Neuron (in vitro differentiated cells): ENCODE measurements around the gene GPC3.
"Not testable (repeated sequence)": the region's sequence is repeated elsewhere in the genome, so short reads cannot be mapped to it uniquely, and the experiment has no call there.

Experiments
- H2AFZ ChIP-seq: one replicate; pipeline ENCODE4 v1.6.1; 2013; ENCODE audit warnings: low read depth, mild to moderate bottlenecking, inconsistent platforms, low read length, moderate library complexity
- H3K27me3 ChIP-seq: one replicate; pipeline ENCODE4 v1.6.1; 2013; ENCODE audit warnings: low read length; ENCODE audit not compliant: insufficient read depth
- H3K36me3 ChIP-seq: one replicate; pipeline ENCODE4 v1.6.1; 2013; ENCODE audit warnings: low read length; ENCODE audit not compliant: insufficient read depth
- H3K4me1 ChIP-seq: one replicate; pipeline ENCODE4 v1.6.1; 2013; ENCODE audit warnings: low read length; ENCODE audit not compliant: insufficient read depth
- H3K4me3 ChIP-seq: 2 replicates; pipeline ENCODE4 v1.5.1; 2013; ENCODE audit warnings: mild to moderate bottlenecking, low read length, moderate library complexity
- H3K9me3 ChIP-seq: one replicate; pipeline ENCODE4 v1.6.1; 2013; ENCODE audit warnings: low read length

The GPC3 gene

DNA sequence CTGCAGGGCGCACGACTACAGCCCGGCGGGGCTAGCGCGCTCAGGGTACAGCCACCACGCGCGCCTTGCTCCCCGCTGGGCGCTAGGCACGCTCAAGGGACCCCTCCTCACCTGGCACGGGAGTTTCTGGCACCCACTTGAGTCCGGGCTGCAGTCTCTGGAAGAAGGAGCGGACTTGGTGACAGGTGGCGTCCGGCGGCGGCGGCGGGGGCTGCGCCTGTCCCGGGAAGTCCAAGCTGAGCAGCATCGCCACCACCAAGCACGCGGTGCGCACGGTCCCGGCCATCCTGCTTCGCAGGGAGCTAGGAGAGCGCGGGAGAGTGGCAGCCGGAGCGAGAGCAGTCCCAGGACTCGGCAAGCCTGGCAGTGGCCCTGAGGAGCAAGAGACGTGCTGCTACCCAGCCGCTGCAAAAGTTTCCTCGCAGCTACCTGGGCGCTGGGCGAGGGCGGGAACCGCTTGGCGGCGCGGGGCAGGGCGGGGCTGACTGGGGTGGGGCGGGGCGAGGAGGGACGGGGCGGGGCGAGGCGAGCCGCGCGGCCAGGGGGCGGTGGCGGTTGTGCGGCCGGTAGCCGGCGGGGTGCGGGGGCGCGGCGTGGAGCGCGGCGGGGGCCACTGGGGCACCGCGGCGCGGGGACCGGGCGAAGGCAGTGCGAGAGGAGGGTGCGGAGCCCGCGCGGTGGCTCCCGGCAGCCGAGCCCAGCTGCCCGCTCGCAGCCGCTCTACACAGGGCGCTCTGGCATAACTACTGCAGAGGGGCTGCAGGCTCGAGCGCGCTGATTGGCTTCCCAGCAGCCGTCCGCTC is at the start of gene GPC3:
Gene GPC3, minus strand, starts transcription at position 431 of the 803 bp plus-strand sequence.
- H3K4me1 ChIP-seq, result peaks cover 15% of the 10 kb centered on the region
- no peaks in the 10 kb centered on the region for H3K36me3 ChIP-seq
- H3K9me3 ChIP-seq, result no peaks in the 10 kb centered on the region
- peak within 1 kb of the TSS; percentile 51 for H3K4me3 ChIP-seq
- H3K27me3 ChIP-seq, result no peaks in the 10 kb centered on the region
- H2AFZ ChIP-seq, result peak within 1 kb of the TSS; percentile 56

DNA sequence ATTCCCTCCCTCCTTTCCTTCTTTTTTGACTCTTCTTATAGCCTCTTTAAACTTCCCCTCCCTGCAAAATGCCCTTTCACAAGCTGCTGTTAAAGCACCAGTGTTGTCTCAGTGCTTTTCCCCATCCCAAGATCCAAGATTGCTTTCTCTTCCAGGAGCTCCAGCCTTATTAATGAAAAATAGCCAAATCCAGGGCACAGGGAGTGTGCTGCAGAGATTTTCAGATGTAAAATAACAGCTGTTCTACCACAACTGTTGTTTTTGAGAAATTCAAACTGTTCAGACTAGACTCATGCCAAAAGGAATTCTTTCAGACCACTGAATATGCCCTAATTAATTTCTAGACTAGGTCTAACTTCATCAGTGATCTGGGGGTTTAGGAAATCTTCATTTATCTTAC is 47.0 kb upstream of the GPC3 start:
- Histone ChIP-seq H3K4me1 (no peaks in the 10 kb centered on the region), H3K36me3 (no peaks in the 10 kb centered on the region), H2AFZ (no peak overlapping the region), H3K4me3 (no peak overlapping the region), H3K27me3 (no peaks in the 10 kb centered on the region), H3K9me3 (no peaks in the 10 kb centered on the region)

DNA sequence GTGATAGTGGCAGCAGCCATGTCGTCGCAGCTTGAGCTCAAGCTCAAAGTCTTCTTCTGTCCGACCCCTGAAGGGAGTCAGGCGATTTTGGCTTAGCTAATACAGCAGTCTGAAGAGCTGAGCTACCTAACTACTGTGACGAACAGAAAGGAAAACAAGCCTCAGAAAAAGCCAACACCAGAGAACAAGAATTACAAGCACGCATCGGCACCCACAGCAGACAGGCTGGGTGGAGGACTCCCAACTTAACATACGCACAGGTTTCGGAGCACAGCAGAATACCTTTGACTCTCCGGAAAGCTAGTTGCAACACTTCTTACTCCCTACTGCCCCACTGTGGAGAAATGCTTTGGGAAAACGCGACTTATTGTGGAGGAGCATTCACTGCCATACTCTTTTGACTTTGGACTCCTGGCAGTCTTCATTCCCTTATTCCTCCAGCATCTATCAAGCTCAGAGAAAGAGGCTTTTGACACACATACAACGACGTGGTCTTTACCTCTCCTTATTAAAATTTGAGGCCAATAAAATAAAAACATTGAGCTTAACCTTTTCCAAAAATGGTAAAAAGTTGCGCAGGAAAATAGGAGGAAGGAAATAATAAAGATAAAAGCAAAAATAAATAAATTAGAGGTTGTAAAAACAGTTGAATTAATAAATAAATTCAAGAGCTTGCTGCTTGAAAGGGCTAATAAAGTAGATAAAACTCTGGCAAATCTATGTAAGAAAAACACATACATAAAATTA is 41.3 kb upstream of the GPC3 start:
- peak overlapping the region; percentile 2 for H3K4me3 ChIP-seq

DNA sequence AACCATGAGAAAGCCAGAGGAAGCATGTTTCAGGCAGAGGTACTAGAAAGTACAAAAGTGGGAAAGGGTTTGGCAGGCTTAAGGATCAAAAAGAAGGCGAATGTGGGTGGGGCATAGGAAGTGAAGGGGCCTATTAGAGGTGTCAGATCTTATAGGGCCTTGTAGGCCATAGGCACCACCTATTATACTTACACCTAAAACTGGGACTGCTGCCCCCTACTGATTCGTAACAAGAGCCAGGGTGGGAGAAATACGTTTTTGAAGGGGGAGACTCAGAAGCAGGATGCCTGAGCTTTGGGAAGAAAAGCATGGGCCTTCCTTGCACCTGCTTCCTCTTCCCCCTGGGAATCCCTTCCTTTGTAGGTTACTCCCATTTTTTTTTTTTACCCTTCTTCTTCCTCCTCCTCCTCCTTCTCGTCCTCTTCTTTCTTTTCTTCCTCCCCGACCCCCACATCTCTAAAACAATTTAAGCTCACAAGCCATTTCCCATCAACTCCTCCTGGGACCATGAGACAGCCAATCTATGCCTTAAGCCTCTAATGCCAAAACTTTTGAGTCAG is 40.7 kb upstream of the GPC3 start:
- Histone ChIP-seq H3K4me1 (no peaks in the 10 kb centered on the region), H3K9me3 (no peaks in the 10 kb centered on the region), H3K36me3 (no peaks in the 10 kb centered on the region), H2AFZ (no peak overlapping the region), H3K4me3 (no peak overlapping the region), H3K27me3 (no peaks in the 10 kb centered on the region)

More for the DNA sequence above, 41.3 kb upstream of the GPC3 start:
- Histone ChIP-seq H3K9me3 (no peaks in the 10 kb centered on the region), H3K36me3 (no peaks in the 10 kb centered on the region), H3K27me3 (no peaks in the 10 kb centered on the region), H3K4me1 (no peaks in the 10 kb centered on the region), H2AFZ (no peak overlapping the region)

DNA sequence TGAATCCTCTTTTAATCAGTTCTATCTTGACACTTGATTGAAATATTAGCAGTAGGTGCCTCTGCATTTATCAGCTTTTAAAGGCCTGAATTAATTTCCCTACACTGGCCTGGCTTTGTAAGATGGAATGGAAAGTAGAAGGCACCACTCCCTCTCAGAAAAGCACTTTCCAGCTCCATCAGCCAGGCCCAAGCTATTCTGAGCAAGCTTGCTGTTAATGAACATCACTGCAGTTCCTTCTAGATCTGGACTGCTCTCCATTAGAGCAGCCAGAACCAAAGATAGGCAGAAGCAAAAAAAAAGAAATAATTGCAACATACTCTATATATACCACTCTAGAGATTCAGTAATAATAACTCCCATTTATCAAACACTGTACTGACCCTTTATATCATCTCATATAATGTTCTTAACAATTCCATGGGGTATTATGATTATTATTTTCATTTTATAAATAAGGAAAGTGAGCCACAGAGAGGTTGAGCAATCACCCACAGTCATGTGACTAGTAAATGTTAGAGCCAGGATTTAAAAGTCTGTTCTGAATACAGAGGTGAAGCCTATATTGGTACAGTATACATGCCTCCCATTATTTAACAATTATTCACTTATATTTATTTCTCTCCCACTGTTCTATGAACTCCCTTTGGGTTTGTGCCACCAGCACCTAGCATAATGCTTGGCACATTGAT is 39.4 kb upstream of the GPC3 start:
- H3K9me3 ChIP-seq, result no peaks in the 10 kb centered on the region
- no peak overlapping the region for H3K4me3 ChIP-seq
- no peaks in the 10 kb centered on the region for H3K4me1 ChIP-seq
- H2AFZ ChIP-seq, result no peak overlapping the region
- no peaks in the 10 kb centered on the region for H3K36me3 ChIP-seq
- no peaks in the 10 kb centered on the region for H3K27me3 ChIP-seq

DNA sequence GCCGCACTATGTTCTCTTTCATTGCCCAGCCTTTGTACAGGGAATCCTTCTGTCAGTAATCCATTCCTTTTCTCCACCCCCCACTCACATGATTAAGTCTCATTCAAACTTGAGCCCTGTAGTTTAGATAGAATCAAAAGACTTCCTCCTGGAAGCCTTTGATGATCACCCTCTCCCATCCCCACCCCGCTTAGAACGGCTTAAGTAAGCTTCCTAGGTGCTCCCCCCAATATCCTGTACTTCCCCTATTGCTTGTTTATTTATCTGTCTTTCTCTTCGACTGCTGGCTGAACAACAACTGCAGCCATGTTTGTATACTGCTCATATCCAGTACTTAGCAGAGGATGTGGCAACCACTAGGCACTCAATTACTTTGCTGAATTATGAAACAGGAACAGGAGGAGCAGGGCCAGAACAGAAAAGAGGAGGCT is 38.5 kb upstream of the GPC3 start:
- no peak overlapping the region for H2AFZ ChIP-seq
- H3K27me3 ChIP-seq, result no peaks in the 10 kb centered on the region
- no peaks in the 10 kb centered on the region for H3K36me3 ChIP-seq
- no peaks in the 10 kb centered on the region for H3K9me3 ChIP-seq
- no peaks in the 10 kb centered on the region for H3K4me1 ChIP-seq
- no peak overlapping the region for H3K4me3 ChIP-seq

DNA sequence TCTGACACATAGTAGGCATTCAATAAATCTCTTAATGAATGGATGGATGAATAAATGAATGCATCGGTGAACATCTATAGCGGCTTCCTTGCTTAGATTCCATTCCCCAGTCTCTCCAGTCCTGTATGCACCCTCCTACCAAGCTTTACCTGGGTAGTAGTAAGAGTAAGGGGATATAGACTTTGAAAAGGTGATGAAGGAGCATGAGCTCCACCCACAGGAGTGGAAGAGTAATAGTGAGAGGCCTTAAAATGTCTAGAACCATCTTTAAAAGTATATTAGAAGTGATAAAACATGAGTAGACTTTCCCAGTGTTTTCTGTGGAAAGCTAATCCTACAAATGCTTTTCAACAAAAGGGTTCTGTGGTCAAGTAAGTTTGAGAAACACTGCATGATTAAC is 35.5 kb upstream of the GPC3 start:
- no peaks in the 10 kb centered on the region for H3K27me3 ChIP-seq
- no peaks in the 10 kb centered on the region for H3K36me3 ChIP-seq
- H3K4me1 ChIP-seq, result no peaks in the 10 kb centered on the region
- H3K9me3 ChIP-seq, result no peaks in the 10 kb centered on the region
- H2AFZ ChIP-seq, result no peak overlapping the region
- no peak overlapping the region for H3K4me3 ChIP-seq

DNA sequence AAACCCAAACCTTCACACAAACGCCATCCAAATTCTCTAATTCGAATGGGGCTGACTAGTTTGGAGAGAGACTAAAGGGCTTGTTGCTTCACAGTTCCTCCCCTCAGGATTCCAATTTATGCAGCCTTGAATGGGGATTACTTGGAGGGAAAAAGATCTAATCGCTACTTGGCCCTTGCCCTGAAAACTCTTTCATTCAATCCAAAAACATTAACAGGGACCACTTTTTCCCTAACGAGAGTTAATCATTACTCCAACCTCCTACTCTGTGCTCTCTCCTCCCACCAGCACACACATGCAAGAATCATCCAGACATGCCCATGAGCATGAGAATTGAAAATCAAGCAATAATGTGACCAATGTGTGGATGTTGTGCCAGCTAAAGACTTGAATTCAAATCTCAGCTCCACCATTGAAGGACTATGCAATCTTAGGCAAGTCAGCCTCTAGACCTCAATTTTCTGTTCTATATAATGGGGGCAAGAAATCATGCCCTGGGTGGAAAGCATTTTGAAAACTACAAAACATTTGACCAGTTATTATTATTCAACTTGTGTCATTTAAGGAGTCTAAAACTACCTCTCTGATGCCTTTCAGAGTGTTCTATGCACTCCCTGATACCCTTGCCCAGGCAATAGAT is 34.3 kb upstream of the GPC3 start:
- no peaks in the 10 kb centered on the region for H3K36me3 ChIP-seq
- no peak overlapping the region for H3K4me3 ChIP-seq
- no peaks in the 10 kb centered on the region for H3K27me3 ChIP-seq
- H2AFZ ChIP-seq, result no peak overlapping the region
- H3K9me3 ChIP-seq, result no peaks in the 10 kb centered on the region
- no peaks in the 10 kb centered on the region for H3K4me1 ChIP-seq

DNA sequence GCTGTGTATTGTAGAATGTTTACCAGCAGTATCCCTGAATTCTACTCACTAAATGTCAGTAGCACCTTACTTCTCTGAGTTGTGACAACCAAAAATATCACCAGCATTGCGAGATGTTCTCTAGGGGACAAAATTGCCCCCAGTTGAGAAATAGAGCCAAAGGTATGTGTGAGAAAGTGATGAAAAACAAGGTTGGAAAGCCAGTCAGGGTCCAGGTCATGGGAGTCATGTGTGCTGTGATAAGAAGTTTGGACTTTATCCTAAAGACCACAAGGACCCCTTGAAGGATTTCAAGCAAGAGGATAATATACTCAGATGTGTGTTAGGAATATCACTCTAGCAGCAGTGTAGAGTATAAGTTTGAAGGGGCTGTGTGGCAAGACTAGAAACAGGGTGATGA is 30.9 kb upstream of the GPC3 start:
- H2AFZ ChIP-seq, H3K36me3 ChIP-seq, H3K27me3 ChIP-seq, H3K4me1 ChIP-seq, H3K4me3 ChIP-seq, H3K9me3 ChIP-seq: not testable (repeated sequence)

DNA sequence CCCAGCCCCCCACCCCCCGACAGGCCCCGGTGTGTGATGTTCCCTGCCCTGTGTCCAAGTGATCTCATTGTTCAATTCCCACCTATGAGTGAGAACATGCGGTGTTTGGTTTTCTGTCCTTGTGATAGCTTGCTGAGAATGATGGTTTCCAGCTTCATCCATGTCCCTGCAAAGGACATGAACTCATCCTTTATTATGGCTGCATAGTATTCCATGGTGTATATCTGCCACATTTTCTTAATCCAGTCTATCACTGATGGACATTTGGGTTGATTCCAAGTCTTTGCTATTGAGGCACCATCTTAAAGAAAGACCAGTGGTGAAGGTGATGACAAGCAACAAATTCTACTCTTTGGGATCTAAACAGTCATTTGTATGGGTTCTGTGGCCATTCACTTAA is 30.1 kb upstream of the GPC3 start:
- not testable (repeated sequence) for H3K27me3 ChIP-seq, H3K36me3 ChIP-seq, H2AFZ ChIP-seq, H3K4me3 ChIP-seq, H3K4me1 ChIP-seq, H3K9me3 ChIP-seq

DNA sequence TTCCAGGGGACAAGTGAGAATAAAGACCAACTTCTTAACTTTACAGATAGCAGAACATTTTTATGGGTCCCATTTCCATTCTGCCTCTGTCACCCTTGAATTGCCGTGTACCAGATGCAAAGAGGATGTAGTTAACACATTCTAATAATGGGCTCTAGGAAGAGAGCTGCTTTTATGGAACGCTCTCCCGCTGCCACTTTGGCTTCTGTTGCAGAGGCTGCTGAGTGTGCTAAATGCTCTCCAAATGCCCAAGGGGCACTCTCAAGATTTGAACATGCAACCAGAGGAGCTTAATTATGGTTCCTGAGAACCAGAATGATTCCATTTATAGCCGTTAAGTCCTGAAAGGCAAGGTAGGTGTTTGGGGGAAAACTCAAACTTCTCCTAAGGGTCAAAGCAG is 28.1 kb upstream of the GPC3 start:
- Histone ChIP-seq H3K9me3 (no peaks in the 10 kb centered on the region), H2AFZ (no peak overlapping the region), H3K4me1 (no peaks in the 10 kb centered on the region), H3K36me3 (no peaks in the 10 kb centered on the region), H3K27me3 (no peaks in the 10 kb centered on the region), H3K4me3 (no peak overlapping the region)

DNA sequence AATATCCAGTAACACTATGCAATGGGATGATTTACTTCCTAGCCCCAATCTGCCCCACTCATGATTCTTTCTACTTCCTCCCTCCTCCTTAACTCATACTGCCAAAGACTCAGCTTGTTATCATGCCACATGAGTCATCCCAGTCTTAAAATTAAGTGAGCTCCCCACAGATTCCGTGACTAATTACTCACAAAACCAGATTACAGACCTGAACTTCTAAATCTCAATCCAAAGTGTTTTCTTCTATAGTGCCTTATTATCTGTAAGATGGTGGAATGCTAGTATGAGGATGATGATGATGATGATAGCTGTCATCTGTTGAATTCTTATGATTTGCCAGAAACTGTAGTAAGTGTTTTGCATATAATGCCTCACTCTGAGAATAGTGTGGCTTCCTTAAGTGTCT is 27.7 kb upstream of the GPC3 start:
- Histone ChIP-seq H3K9me3 (no peaks in the 10 kb centered on the region), H3K36me3 (no peaks in the 10 kb centered on the region), H3K4me3 (no peak overlapping the region), H3K4me1 (no peaks in the 10 kb centered on the region), H3K27me3 (no peaks in the 10 kb centered on the region), H2AFZ (no peak overlapping the region)

DNA sequence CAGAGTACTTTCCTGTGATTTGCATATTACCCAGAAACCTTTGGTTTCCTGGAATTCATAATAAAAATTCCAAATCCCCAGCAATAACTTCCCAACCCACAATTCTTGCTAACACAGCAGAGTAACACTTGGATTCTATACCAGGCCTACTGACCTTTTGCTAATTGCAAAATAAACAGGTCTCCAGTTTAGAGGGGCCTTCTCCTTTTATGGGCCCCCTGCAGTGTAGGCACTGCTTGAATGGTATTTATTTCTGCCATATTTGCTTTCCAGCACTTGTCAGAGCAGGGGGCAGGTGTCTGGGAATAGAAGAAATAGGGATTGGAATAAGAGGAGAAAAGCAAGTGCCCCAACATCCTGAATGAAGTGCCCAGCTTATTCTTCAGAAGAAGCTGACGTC is 25.3 kb upstream of the GPC3 start:
- no peaks in the 10 kb centered on the region for H3K9me3 ChIP-seq
- no peaks in the 10 kb centered on the region for H3K4me1 ChIP-seq
- H2AFZ ChIP-seq, result no peak overlapping the region
- H3K36me3 ChIP-seq, result no peaks in the 10 kb centered on the region
- no peaks in the 10 kb centered on the region for H3K27me3 ChIP-seq
- no peak overlapping the region for H3K4me3 ChIP-seq
